GM19467 (cell line): Measurements from ENCODE around the gene FAM210B.
"Not testable (repeated sequence)": the region's sequence is repeated elsewhere in the genome, so short reads cannot be mapped to it uniquely, and the experiment has no call there.

Experiments
- ATAC-seq: cut with Tn5 transposase; IDR thresholded peaks from one replicate; pipeline ENCODE4 v1.9.1; 2021; ENCODE audit warnings: mild to moderate bottlenecking, moderate library complexity; ENCODE audit not compliant: unreplicated experiment

Gene FAM210B

DNA sequence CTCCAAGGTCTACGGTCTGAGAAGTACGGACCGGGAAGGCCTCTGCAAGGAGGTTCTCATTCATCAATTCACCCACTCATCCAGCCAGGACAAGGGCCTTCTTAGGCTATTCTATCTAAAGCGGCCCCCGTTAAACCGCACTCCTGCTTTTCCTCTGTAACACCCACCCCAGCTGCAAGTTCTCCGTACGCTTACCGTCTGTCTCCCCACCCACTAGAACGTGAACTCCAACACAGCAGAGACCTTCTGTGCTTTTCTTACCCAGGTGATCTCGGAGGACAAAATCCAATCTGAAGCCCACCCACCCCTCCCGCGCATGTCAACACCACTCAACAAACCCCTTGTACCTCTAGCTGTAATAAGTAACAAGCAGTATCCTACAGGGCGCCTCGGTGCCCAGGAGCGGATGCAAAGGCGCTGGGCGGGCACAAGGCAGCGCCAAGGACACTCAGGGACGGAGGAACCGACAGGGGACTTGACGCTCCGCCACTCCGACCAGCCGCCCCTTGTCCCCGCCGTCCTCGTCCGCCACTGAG, 32.9 kb downstream of the FAM210B start:
- peak; percentile 30 for ATAC-seq

DNA sequence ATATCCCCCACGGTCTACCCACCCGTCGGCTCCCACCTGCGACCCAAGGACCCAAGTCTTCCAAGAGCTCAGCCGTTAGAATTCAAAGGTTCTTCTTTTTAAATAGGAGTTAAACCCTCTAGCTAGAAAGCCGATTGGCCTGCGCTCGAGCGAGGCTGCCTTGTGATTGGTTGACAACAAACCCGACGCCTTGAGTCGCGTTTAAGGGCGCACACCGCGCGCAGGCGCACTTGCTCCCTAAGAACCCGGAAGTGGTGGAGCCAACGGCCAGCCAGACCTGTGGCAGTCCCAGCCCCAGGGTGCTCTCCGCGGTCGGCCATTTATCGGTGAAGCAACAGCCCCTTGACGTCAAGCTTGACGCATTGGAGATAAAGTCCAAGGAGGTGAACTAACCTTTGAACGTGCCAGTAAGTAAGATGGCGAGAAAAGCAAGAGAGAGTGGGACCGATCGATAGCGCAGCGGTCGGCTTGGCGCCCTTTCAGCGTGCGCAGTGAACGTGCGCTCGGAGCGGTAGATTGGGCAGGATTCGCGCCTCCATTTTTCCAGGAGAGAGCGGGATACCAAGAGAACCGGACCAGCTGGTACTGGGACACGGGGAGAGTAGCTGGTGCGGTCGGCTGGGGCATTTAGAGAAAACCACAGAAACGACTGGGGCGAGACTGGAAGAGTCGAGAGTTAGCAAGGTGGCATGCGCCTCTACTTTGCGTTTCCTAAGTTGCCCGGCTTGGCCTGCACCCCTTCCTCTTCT, 33.5 kb downstream of the FAM210B start, which contains the start of the genes AURKA and CSTF1:
TSS of gene AURKA (minus strand) at position 84 of the 749 bp plus-strand sequence. CDS start 4,018 bp downstream, outside the sequence.
TSS of gene CSTF1 (plus strand) at position 514 of the 749 bp plus-strand sequence. CDS start 2,908 bp downstream, outside the sequence.
- ATAC-seq, result peak; percentile 93

DNA sequence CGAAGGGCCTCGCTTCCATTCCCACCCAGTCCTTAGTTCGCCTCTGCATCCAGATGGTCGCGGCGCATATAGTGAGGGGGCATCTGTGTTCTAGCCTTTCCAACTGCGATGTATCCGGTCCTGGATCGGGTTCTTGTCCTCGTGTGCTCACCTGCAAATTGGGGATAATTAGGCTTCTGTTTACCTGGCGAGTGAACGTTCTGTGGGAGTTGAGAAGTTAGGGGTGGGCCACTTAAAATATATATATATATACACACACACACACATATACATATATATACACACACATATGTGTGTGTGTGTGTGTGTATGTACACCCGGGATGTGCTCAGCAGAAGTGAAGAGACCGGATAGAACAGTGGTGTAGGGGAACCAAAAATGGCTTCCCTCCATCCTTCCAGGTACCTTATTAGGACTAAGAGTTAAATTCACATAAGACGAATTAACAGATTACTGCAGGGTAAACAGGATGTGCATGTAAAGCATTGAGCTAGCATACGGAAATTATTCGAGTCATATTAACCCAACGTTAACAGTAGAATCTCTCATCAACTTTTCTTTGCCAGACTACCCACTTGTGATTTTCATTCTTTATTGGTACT, 34.2 kb downstream of the FAM210B start:
- ATAC-seq, result no peak

DNA sequence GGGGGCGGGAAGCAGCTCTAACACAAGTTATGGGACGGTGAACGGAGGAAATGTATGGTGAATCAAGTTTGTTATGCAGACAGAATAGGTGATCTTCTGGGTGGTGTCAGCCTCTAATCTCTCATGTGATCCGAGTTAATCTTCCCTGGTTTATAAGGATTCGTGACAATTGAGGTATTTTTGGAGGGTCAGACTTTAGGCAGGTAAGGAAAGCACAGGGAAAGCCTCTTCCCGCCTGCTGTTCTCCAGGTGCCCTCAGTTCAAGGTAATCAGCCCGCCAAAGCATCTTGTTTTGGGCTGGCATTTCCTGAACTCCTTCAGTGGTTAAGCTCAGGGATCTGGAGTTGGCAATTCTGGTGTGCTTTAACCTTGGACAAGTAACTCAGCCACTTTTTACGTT, 34.9 kb downstream of the FAM210B start:
- ATAC-seq, result no peak

DNA sequence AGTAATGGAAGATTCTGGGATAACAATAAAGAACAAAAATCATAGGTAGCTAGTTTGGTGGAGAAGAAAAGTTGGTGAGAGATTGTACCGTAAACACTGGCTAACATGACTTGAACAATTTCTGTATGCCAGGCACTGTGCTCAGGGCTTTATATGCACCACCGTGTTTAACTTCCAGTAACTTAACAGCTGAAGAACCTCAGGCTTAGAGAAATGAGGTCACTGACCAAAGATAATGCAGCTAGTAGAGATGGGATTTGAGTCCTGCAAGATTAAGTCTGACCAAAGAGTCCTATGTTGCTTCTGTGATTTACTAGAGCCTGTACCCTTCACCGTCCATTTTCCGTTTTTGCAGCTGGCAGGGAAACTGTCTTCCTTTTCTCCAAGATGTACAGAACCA, 36.4 kb downstream of the FAM210B start:
- no peak for ATAC-seq

DNA sequence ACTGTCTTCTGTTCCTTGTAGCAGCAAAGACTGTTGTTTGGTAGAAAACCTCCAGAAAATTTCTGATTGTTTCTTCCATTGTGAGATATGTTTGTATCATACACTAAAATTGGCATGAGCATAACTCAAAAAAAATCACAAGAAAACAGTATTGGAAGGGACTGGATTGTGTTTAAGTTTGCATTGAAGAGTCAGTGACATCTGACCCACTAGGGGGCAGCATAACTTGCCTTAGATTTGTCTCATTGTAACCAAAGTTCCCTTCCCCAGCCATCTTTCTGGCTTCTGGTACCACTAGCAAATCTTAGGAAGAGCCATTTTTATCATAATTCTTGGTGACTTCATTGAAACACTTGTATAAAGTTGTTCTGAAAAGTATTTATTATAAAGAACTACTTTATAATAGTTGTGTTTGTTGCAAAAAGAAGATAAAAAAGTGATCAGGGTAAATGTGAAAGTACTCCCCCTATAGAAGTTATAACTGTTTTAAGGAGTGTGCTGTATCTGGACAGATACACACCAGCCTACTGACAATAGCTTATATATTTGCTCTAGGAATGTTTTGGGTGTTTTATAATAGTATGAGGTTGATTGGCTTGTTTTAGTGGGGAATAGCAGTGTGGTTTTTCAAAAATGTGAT, 41.3 kb downstream of the FAM210B start:
- ATAC-seq, result no peak

DNA sequence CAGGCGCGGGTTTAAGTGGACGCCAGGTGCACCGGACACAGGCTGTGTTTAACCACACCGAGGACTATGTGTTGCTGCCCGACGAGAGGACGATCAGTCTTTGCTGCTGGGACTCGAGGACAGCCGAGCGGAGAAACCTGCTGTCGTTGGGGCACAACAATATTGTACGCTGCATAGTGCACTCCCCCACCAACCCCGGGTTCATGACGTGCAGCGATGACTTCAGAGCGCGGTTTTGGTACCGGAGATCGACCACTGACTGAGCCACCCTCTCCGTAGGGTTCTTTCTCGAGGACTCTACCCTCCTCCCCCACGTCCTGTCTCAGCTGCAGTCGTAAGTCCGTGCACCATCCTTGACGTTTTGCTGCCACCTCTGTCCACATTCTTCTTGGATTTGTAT, 44.7 kb downstream of the FAM210B start:
- ATAC-seq, result no peak

DNA sequence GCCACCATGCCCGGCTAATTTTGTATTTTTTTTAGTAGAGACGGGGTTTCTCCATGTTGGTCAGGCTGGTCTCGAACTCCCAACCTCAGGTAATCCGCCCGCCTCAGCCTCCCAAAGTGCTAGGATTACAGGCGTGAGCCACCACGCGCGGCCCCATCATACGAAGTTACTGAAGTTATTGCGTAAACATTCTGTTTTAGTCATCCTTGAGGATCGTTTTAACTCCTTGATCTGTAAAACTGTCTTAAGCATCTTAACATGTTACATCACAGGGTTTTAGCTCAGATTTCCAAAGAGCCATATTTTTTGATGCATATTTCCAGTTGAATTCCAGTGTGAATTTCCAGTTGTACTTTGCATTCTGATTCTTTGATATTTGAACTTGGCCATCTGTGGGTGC, 46.6 kb downstream of the FAM210B start:
- not testable (repeated sequence) for ATAC-seq

DNA sequence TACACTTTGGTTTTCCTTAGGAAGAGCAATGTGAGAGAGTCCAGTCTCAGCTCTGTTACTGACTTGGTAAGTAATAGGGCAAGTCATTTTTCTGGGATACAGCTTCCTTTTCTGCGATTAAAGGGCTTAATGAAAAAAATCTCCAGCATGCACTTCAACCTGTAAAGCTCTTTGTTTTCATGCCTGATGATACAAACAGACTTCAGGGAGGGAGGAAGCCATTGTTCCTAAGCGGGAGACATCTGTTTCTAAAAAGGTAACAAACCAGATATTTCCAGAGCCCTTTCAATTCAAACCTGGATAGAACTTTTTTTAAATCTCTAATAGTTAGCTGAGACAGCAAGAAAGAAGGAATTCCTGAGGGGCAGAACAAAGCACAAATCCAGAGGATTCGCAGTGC, 48.1 kb downstream of the FAM210B start:
- ATAC-seq, result no peak

DNA sequence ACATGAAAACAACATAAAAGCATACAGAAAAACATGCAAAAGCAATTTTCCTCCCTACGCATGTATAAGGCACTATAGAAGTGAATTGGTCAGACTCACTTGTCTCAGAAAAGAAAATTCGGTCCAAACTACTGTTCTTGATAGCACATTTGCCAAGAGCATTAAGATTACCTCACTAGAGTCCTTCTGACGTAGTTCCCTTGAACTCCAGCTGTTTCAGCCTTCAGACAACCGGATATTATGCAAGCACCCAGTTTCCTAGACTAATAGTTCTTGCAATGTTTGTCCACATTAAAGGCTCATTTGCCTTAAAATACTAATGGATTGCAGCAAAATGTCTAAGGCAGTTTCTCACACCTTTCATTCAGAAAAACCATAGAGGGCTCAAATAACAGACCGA, 50.7 kb downstream of the FAM210B start:
- no peak for ATAC-seq

DNA sequence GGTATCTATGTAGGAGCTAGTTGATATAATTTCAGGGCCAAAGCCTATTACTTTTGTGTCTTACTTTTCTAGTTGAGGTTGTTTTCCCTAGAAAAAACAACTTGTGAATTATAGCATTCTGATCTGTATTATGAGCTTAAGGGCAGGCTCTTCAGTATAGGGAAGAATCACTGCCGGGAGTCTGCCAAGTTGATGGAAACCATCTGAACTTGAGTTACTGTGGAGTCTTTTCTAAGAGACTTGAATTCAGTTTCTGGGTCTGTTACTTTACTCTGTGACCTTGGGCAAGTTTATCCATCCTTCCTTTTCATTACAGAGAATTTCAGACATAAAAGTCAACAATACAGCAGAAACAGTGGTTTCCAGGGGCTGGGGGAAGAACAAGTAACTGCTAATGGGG, 51.2 kb downstream of the FAM210B start:
- no peak for ATAC-seq

DNA sequence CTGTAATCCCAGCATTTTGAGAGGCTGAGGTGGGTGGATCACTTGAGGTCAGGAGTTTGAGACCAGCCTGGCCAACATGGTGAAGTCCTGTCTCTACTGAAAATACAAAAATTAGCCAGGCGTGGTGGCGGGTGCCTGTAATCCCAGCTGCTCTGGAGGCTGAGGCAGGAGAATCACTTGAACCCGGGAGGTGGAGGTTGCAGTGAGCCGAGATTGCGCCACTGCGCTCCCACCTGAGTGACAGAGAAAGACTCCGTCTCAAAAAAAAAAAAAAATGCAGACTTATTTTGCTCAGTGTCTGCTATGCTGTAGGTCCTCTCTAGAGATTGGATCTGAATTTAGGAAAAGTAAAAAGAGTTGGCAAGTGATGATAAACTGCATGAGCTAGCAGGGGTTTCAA, 52.5 kb downstream of the FAM210B start:
- ATAC-seq, result not testable (repeated sequence)

DNA sequence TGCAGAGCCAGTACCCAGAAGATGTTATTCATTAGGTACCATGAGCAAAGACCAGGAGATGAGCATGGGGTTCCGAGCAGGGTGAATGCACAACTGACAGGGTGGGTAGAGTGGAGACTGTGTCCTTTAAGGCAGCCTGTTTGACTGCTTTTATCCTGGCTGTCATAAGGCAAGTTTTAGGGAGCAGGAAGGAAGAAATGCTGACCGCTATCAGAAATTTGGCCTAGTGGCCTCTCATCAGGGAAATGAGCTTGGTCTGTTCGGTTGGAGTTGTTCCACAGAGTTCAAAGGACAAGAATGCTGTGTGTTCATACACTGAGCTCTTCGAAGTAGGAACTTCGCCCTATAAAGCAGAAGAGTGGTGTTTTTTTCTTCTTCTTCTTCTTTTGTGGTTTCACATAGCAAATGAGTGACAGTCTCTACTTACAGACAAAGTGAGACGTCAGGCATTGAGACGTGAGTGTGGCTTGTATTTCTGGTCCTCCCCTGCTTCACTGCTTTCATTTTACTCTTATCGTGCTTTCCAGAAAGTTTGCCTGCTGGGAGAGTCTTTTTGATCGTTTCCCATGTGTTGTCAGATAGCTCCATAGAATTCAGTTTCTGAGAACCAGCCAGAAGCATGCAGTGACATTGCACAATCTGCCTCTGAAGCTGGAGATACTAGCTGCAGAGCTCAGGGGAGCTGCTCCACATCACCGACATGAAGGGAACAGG, 53.1 kb downstream of the FAM210B start, which contains the start of gene CASS4:
TSS of gene CASS4 (plus strand) at position 502 of the 714 bp plus-strand sequence. CDS start at position 701, 199 bp downstream.
- no peak for ATAC-seq

DNA sequence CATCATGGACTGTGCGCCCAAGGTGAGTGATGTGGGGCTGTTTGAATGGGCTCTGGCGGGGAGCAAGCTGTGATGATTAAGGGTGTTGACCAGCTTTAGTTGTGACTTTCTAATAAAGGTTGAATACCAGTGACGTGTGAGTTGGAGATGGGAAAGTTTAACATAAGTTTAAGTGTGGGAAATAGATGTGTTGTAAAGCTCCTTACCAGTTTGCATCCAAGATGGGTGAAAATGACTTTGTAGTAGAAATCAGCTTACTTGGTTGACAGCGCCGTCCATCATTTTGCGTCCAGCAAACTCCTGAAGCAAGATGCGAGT, 53.7 kb downstream of the FAM210B start:
- no peak for ATAC-seq

DNA sequence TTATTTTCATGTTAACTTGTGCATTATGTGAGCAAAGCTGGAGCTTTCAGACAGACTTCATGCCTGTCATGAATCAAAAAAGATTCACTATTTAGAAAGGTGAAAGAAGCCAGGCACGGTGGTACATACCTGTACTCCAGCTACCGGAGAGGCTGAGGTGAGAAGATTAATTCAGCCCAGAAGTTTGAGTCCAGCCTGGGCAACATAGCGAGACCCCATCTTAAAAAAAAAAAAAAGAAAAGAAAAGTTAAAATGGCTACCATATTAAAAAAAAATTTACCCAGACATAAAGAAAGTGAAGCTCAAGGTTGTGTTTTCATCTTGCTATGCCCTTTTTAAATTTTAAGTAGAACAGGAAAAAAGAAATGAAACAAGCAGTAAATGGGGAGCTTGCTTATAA, 54.2 kb downstream of the FAM210B start:
- no peak for ATAC-seq

DNA sequence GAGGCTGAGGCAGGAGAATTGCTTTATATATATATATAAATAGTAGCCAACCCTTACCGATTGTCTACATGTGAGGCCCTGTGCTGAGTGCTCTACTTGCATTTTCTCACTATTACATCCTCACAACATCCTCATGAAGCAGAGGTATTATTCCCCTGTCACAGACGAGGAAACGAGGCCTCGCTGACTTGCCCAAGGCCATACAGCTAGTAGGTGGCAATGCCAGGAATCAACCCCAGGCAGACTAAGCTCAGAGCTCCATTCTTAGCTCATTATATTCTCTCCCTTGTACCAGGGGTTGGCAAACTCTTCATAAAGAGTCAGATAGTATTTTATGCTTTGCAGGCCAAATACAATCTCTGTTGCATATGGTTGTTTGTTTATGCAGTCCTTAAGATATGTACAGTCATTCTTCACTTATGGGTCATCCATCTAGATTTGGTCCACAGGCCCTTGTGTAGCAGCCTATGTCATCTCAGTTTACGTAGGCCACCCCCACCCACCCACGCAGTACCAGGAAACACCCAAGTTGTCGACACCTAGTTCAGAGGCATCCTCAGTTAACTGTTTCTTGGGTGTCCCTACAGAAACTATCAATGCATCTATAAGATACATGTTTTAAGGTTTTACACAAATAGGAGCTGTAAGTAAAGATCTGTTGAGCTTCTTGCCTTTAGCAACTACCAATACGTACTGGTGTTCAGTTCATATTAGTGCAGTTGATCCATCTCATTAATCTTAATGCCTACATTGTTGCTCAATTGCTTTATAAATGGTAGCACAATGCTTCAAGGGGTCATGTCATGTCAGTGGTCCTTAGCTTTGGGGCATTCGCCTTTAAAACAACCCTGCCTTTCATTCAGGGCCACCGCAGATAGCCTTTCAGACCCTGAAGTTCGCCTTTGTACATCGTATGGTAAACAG, 56.3 kb downstream of the FAM210B start:
- no peak for ATAC-seq

DNA sequence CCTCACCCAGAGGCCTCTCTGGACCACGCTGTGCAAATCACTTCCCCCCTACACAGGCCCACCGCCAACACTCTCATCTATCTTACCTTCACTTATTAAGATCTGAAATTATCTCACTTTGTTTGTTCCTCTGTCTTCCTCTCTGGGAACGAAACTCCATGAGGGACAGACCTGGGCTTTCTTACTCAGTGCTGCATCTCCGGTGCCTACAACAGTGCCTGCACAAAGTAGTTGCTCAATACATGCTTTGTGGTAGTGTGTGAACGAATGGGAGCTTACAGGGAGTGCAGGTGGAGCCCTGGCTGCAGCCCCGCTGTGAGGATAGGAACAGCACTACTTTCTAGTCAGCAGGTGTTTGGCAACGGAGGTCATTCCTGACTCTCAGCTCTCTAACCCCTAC, 58.6 kb downstream of the FAM210B start:
- ATAC-seq, result no peak

DNA sequence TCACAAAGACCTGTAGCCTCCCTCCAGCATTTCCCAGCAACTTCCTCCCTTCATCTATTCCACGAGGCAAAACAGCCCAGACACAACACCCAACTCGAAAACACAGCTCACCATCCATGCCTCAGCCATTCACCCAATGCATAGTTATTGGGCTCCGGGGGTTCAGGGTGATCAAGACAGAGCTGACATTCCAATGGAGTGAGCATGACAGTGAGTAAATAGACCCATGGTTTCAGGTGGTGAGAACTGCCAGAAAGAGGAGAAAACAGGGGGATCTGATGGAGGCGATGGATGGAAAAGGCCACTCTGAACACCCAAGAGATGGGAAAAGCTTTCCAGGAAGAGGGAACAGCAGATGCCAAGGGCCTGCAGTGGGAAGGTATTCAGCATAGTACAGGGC, 59.1 kb downstream of the FAM210B start:
- no peak for ATAC-seq
